Measurements from ENCODE around the gene ADGRB3. TPM values are rescaled to one million over a fixed set of nuclear protein-coding genes. Genes with fewer than 3 reads are reported as not detected.

The ADGRB3 gene
- total RNA-seq, 1 experiment from 2014 or later = 7.7 TPM

- BruUV-seq (replicated peaks) = no TSS peak
- intact Hi-C loops (cut with micrococcal nuclease; ENCODE audit: unreplicated experiment) = no loop called here
Measured at GRCh38 chr6:69238067-69238466, 603.0 kb downstream of the ADGRB3 start.

DNA sequence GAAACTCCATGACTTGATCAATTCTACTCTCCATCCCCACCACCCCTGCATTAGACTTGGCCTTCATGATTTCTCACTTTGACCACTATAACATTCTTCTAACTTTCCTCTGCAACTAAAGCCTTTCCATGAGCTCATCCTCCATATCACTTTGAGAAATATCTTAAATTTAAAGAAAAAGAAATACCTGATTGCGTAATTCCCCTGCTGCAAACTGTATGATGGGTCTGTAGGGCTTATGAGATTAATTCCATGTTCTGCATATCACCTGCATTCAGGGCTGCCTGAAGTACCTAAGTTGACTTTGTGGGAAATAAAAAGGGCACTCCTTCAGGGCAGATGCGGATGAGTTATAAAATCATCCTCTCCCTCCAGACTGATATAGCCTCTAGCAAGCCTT, 611.9 kb downstream of the ADGRB3 start:
- intact Hi-C loops (cut with micrococcal nuclease; ENCODE audit: unreplicated experiment) = no loop called here
- Histone ChIP-seq H3K36me3 (ENCODE audit: insufficient read depth, low read length, poor library complexity, severe bottlenecking) (no peaks in the 10 kb centered on the region), H3K27me3 (replicated peaks; ENCODE audit: insufficient read depth, low read depth, low read length, poor library complexity) (no peaks in the 10 kb centered on the region), H3K4me3 (ENCODE audit: low read depth, low read length, poor library complexity, severe bottlenecking) (no peak overlapping the region), H3K9me3 (ENCODE audit: low read depth, low read length, poor library complexity, severe bottlenecking) (no peaks in the 10 kb centered on the region), H3K27ac (ENCODE audit: low read depth, low read length, poor library complexity, severe bottlenecking) (no peak overlapping the region), H3K4me1 (ENCODE audit: insufficient read depth, low read length, poor library complexity, severe bottlenecking) (no peaks in the 10 kb centered on the region)
- no peak for TF ChIP-seq EZH2 (IDR thresholded peaks at IDR 0.05; ENCODE audit: borderline replicate concordance, low read depth, low read length, poor library complexity, severe bottlenecking)
- TF ChIP-seq, protein P1, sequence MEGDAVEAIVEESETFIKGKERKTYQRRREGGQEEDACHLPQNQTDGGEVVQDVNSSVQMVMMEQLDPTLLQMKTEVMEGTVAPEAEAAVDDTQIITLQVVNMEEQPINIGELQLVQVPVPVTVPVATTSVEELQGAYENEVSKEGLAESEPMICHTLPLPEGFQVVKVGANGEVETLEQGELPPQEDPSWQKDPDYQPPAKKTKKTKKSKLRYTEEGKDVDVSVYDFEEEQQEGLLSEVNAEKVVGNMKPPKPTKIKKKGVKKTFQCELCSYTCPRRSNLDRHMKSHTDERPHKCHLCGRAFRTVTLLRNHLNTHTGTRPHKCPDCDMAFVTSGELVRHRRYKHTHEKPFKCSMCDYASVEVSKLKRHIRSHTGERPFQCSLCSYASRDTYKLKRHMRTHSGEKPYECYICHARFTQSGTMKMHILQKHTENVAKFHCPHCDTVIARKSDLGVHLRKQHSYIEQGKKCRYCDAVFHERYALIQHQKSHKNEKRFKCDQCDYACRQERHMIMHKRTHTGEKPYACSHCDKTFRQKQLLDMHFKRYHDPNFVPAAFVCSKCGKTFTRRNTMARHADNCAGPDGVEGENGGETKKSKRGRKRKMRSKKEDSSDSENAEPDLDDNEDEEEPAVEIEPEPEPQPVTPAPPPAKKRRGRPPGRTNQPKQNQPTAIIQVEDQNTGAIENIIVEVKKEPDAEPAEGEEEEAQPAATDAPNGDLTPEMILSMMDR (conservative IDR thresholded peaks at IDR 0.05; ENCODE audit: low read depth, low read length) = no peak
- POLR2A ChIA-PET (ENCODE audit: low non-redundant PET) = no interaction called here
- BruUV-seq (replicated peaks) = no TSS peak
- CTCF ChIA-PET = no interaction called here
- DNase-seq (ENCODE audit: low spot score) = no peak

More at GRCh38 chr6:69238067-69238466, 603.0 kb downstream of the ADGRB3 start:
- ChIA-PET CTCF (no interaction called here), POLR2A (ENCODE audit: low non-redundant PET) (no interaction called here)
- H3K27me3 ChIP-seq (replicated peaks; ENCODE audit: insufficient read depth, low read depth, low read length, poor library complexity) = no peaks in the 10 kb centered on the region
- DNase-seq (ENCODE audit: low spot score) = no peak
- TF ChIP-seq, protein P1 (conservative IDR thresholded peaks at IDR 0.05; ENCODE audit: low read depth, low read length) = no peak
- TF ChIP-seq EZH2 (IDR thresholded peaks at IDR 0.05; ENCODE audit: borderline replicate concordance, low read depth, low read length, poor library complexity, severe bottlenecking) = no peak
- no peak overlapping the region for H3K4me3 ChIP-seq (ENCODE audit: low read depth, low read length, poor library complexity, severe bottlenecking)
- no peaks in the 10 kb centered on the region for H3K9me3 ChIP-seq (ENCODE audit: low read depth, low read length, poor library complexity, severe bottlenecking)
- no peak overlapping the region for H3K27ac ChIP-seq (ENCODE audit: low read depth, low read length, poor library complexity, severe bottlenecking)
- H3K36me3 ChIP-seq (ENCODE audit: insufficient read depth, low read length, poor library complexity, severe bottlenecking) = no peaks in the 10 kb centered on the region
- no peaks in the 10 kb centered on the region for H3K4me1 ChIP-seq (ENCODE audit: insufficient read depth, low read length, poor library complexity, severe bottlenecking)

DNA sequence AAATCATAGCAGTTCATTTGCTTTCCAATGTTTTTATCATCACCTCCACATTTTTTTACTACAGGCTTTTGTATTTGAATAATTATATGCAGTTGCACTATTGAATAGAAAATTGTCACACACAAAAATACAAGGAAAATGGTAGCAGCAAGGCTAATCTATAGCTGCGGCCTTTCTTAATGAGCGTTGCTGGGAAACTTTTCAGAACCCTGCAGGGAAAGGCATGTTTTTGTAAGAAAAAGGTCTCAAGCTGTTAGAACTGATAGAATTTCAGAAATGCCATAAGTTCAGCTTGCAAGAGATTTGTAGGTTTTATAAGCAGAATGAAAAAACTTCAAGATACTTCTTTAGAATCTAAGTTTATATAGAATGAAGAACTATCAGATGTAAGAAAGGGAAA, 625.9 kb downstream of the ADGRB3 start:
- no peak for TF ChIP-seq EZH2 (IDR thresholded peaks at IDR 0.05; ENCODE audit: borderline replicate concordance, low read depth, low read length, poor library complexity, severe bottlenecking)
- TF ChIP-seq, protein P1 (conservative IDR thresholded peaks at IDR 0.05; ENCODE audit: low read depth, low read length) = no peak
- H3K27ac ChIP-seq (ENCODE audit: low read depth, low read length, poor library complexity, severe bottlenecking) = no peak overlapping the region
- DNase-seq (ENCODE audit: low spot score) = no peak
- no peaks in the 10 kb centered on the region for H3K27me3 ChIP-seq (replicated peaks; ENCODE audit: insufficient read depth, low read depth, low read length, poor library complexity)
- no peaks in the 10 kb centered on the region for H3K9me3 ChIP-seq (ENCODE audit: low read depth, low read length, poor library complexity, severe bottlenecking)
- no peaks in the 10 kb centered on the region for H3K36me3 ChIP-seq (ENCODE audit: insufficient read depth, low read length, poor library complexity, severe bottlenecking)
- BruUV-seq (replicated peaks) = no TSS peak
- ChIA-PET CTCF (no interaction called here), POLR2A (ENCODE audit: low non-redundant PET) (no interaction called here)
- H3K4me3 ChIP-seq (ENCODE audit: low read depth, low read length, poor library complexity, severe bottlenecking) = no peak overlapping the region
- intact Hi-C loops (cut with micrococcal nuclease; ENCODE audit: unreplicated experiment) = no loop called here
- H3K4me1 ChIP-seq (ENCODE audit: insufficient read depth, low read length, poor library complexity, severe bottlenecking) = no peaks in the 10 kb centered on the region

Data from A673 (cell line).